Lung (tissue), 12 donors: ENCODE data around the gene FOXP1. TPM values are rescaled to one million over a fixed set of nuclear protein-coding genes. Genes with fewer than 3 reads are reported as not detected.

ENCODE experiments used
- ATAC-seq: fragments of 200-7000 bp; cut with Tn5 transposase; one replicate; pipeline ENCODE4 v1.9.1; 2020; ENCODE audit warnings: moderate number of reproducible peaks; ENCODE audit not compliant: insufficient read depth, low FRiP score
- DNase-seq, 3 donors: peaks; one replicate each; pipeline ENCODE4 v3.0.0-alpha.2; 2013 to 2017
- H3K27ac ChIP-seq, 2 donors: one replicate each; pipeline ENCODE4 v1.5.1; 2013; ENCODE audit warnings: mild to moderate bottlenecking in 2 of 2, moderate library complexity in 2 of 2, control low read depth in 1 of 2, inconsistent platforms in 1 of 2, low read depth in 1 of 2, low read length in 1 of 2
- H3K27me3 ChIP-seq, 3 donors: one replicate each; pipeline ENCODE4 v1.5.1; 2013; ENCODE audit warnings: low read length in 2 of 3; ENCODE audit not compliant: control insufficient read depth in 3 of 3, insufficient read depth in 3 of 3
- H3K36me3 ChIP-seq, 4 donors: one replicate each; pipeline ENCODE4 v1.5.1; 2013; ENCODE audit warnings: low read length in 4 of 4, mild to moderate bottlenecking in 1 of 4, moderate library complexity in 1 of 4; ENCODE audit not compliant: control insufficient read depth in 4 of 4, insufficient read depth in 4 of 4
- H3K4me1 ChIP-seq, 5 donors: one replicate each; pipeline ENCODE4 v1.5.1; 2013; ENCODE audit warnings: low read length in 5 of 5, mild to moderate bottlenecking in 2 of 5, moderate library complexity in 1 of 5; ENCODE audit not compliant: control insufficient read depth in 5 of 5, insufficient read depth in 5 of 5
- H3K4me3 ChIP-seq: one replicate; pipeline ENCODE4 v1.5.1; 2013; ENCODE audit warnings: mild to moderate bottlenecking, control low read depth, moderate library complexity
- H3K9ac ChIP-seq, 2 donors: one replicate each; pipeline ENCODE4 v1.5.1; 2013; ENCODE audit warnings: low read length in 2 of 2, control low read depth in 1 of 2; ENCODE audit not compliant: insufficient read depth in 1 of 2
- H3K9me3 ChIP-seq, 4 donors: one replicate each; pipeline ENCODE4 v1.5.1; 2013; ENCODE audit warnings: low read length in 3 of 4, mild to moderate bottlenecking in 1 of 4, moderate library complexity in 1 of 4; ENCODE audit not compliant: control insufficient read depth in 4 of 4, insufficient read depth in 3 of 4
- CTCF ChIP-seq: IDR thresholded peaks from 2 replicates; pipeline ENCODE4 v1.5.1; 2012; ENCODE audit warnings: mild to moderate bottlenecking; ENCODE audit errors: control extremely low read depth, extremely low read depth
- whole genome bisulfite sequencing, 2 donors: extraction: QIAGEN DNeasy Blood & Tissue Kit; methylation state at CpG; one replicate each; pipeline ENCODE4 v1.1.7; 2013; 5-methylcytosine and 5-hydroxymethylcytosine counted together
- polyA plus RNA-seq, 2 donors: library from polyadenylated mRNA; stranded (reverse); fragments of 200-250 nt; gene quantifications; one replicate each; pipeline ENCODE4 v1.2.1, GENCODE V29; 2013
- total RNA-seq, 2 donors: library from RNA; depleted of rRNA in 1 of 2; stranded (reverse); fragments of >200 nt in 1 of 2; gene quantifications; one replicate each; pipeline ENCODE4 v1.2.1, GENCODE V29; 2014 to 2021
- donor health status: control.
- donor health status: control.
- donor health status: Bipolar disorder and iron deficiency.
- donor health status: healthy.
- donor health status: DM: yes; HTN: yes; CAD: no.

FOXP1 gene
- total and polyA plus RNA-seq, 4 donors: 13.8 to 287 (median 73.9) TPM

GRCh38 chr3:71512000-71512399 is 71.5 kb downstream of the FOXP1 start:
- no peak for ATAC-seq
- Histone ChIP-seq H3K4me1 (peaks cover 0 to 14% (median 7%) of the 10 kb centered on the region in 5 donors), H3K4me3 (no peak overlapping the region), H3K9ac (no peak overlapping the region), H3K27me3 (no peaks in the 10 kb centered on the region), H3K27ac (no peak overlapping the region), H3K36me3 (no peaks in the 10 kb centered on the region), H3K9me3 (no peaks in the 10 kb centered on the region)
- 50 to 60% methylated on average over 3 of the region's 3 CpGs for WGBS, 2 donors
- TF ChIP-seq CTCF: no peak
- DNase-seq: no peak

GRCh38 chr3:71511446-71511845 is 72.1 kb downstream of the FOXP1 start:
- Histone ChIP-seq H3K4me1 (peaks cover 0 to 14% (median 7%) of the 10 kb centered on the region in 5 donors), H3K27me3 (no peaks in the 10 kb centered on the region), H3K4me3 (no peak overlapping the region), H3K9ac (no peak overlapping the region), H3K27ac (no peak overlapping the region), H3K36me3 (no peaks in the 10 kb centered on the region), H3K9me3 (no peaks in the 10 kb centered on the region)
- DNase-seq: no peak
- no peak for TF ChIP-seq CTCF
- ATAC-seq: no peak

- Histone ChIP-seq H3K27ac (no peak overlapping the region), H3K9ac (no peak overlapping the region), H3K27me3 (no peaks in the 10 kb centered on the region), H3K36me3 (no peaks in the 10 kb centered on the region), H3K9me3 (no peaks in the 10 kb centered on the region), H3K4me1 (peaks cover 0 to 12% (median 5%) of the 10 kb centered on the region in 5 donors), H3K4me3 (no peak overlapping the region)
- DNase-seq (peak; percentile 50 to 73 (median 68)), ATAC-seq (no peak)
- WGBS, 2 donors: 39 to 57% methylated on average over 3 of the region's 3 CpGs
- no peak for TF ChIP-seq CTCF
Measured at GRCh38 chr3:71511037-71511436, 72.5 kb downstream of the FOXP1 start.

GRCh38 chr3:71510510-71510909 is 73.0 kb downstream of the FOXP1 start:
- H3K27ac ChIP-seq: no peak overlapping the region

More at GRCh38 chr3:71510510-71510909, 73.0 kb downstream of the FOXP1 start:
- ATAC-seq (no peak), DNase-seq (peak in 1 of 3 donors; percentile 43)
- 61 to 86% methylated on average over 3 of the region's 3 CpGs for WGBS, 2 donors
- no peaks in the 10 kb centered on the region for H3K27me3 ChIP-seq
- H3K9me3 ChIP-seq: no peaks in the 10 kb centered on the region
- no peak overlapping the region for H3K9ac ChIP-seq
- no peak for TF ChIP-seq CTCF
- no peaks in the 10 kb centered on the region for H3K36me3 ChIP-seq
- H3K4me1 ChIP-seq: peaks cover 0 to 9% (median 5%) of the 10 kb centered on the region in 5 donors
- no peak overlapping the region for H3K4me3 ChIP-seq
